ENCODE results near the gene CFD.
"Not testable (repeated sequence)": the region's sequence is repeated elsewhere in the genome, so short reads cannot be mapped to it uniquely, and the experiment has no call there.

CFD gene

DNA sequence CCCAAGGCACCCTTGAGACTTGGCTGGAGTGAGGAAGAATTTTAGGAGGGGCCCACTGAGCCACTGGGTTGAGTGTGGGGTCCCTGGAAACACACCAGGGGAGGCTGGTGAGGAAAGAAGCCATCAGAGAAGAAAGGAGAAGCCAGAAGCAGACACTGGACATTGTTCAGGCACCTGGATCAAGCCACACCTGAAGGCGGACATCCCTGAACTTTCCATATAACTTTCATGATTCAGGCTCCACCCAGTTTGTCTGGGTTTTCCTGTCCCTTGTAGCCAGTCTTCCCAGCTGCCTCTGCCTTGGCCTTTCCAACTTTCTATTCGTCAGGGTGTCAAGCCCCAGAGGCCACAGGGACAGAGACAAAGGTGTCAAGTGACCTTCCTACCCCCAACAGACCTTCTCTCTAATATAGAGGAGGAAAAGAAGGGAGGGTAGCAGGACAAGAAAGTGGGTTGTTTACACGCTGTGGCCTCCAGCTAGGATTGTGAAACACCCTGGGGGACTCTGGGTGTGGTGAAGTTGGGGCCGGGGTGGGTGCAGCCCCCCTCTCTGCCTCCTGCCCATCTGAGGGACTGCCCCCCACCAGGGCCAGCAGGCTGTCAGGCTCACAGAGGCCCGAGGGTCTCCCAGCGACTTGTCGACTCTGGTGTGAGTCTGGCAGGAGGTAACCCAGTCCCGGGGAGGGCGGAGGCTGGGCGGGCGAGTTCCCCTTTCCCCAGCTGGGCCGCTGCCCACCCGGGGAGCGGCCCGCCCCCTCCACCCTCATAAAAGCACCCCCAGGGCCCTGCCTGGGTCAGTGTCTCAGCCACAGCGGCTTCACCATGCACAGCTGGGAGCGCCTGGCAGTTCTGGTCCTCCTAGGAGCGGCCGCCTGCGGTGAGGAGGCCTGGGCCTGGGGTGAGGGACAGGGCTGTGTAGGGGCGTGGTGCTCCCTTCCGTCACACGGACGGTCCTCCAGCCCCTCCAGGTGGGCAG, at the start of gene CFD:
Gene CFD (plus strand): TSS at position 797 of the 976 bp plus-strand sequence. CDS start 26 bp downstream, at position 823.
- DNase-seq, result no peak

DNA sequence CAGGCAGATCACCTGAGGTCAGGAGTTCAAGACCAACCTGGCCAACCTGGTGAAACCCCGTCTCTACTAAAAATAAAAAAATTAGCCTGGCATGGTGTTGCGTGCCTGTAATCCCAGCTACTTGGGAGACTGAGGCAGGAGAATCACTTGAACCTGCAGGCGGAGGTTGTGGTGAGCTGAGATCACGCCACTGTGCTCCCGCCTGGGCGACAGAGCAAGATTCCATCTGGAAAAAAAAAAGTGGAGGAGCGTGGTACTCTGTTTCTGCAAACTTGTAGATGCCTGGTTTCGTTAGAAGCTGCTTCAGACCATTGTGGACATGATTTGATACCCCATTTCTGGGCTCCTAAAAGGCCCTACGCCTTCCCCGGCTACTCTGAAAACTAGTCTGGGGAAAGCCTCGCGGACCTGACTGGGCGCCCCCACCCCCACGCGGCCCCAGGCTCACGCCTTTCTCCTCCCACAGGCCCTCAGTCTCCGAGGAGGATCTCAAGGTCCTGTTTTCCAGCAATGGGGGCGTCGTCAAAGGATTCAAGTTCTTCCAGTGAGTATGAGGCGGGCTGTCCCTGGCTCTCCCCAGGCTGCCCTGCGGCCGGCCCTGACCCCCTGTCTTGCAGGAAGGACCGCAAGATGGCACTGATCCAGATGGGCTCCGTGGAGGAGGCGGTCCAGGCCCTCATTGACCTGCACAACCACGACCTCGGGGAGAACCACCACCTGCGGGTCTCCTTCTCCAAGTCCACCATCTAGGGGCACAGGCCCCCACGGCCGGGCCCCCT, 49.2 kb upstream of the CFD start:
- no peak for DNase-seq

DNA sequence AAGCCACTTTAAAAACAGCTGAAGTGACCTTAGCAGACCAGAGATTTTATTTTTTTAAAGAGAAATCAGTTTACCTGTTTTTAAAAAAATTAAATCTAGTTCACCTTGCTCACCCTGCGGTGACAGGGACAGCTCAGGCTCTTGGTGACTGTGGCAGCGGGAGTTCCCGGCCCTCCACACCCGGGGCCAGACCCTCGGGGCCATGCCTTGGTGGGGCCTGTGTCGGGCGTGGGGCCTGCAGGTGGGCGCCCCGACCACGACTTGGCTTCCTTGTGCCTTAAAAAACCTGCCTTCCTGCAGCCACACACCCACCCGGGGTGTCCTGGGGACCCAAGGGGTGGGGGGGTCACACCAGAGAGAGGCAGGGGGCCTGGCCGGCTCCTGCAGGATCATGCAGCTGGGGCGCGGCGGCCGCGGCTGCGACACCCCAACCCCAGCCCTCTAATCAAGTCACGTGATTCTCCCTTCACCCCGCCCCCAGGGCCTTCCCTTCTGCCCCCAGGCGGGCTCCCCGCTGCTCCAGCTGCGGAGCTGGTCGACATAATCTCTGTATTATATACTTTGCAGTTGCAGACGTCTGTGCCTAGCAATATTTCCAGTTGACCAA, 48.5 kb upstream of the CFD start:
- DNase-seq, result no peak

DNA sequence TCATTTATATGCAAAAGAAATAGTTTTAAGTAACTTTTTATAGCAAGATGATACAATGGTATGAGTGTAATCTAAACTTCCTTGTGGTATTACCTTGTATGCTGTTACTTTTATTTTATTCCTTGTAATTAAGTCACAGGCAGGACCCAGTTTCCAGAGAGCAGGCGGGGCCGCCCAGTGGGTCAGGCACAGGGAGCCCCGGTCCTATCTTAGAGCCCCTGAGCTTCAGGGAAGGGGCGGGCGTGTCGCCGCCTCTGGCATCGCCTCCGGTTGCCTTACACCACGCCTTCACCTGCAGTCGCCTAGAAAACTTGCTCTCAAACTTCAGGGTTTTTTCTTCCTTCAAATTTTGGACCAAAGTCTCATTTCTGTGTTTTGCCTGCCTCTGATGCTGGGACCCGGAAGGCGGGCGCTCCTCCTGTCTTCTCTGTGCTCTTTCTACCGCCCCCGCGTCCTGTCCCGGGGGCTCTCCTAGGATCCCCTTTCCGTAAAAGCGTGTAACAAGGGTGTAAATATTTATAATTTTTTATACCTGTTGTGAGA, 47.9 kb upstream of the CFD start:
- no peak for DNase-seq

DNA sequence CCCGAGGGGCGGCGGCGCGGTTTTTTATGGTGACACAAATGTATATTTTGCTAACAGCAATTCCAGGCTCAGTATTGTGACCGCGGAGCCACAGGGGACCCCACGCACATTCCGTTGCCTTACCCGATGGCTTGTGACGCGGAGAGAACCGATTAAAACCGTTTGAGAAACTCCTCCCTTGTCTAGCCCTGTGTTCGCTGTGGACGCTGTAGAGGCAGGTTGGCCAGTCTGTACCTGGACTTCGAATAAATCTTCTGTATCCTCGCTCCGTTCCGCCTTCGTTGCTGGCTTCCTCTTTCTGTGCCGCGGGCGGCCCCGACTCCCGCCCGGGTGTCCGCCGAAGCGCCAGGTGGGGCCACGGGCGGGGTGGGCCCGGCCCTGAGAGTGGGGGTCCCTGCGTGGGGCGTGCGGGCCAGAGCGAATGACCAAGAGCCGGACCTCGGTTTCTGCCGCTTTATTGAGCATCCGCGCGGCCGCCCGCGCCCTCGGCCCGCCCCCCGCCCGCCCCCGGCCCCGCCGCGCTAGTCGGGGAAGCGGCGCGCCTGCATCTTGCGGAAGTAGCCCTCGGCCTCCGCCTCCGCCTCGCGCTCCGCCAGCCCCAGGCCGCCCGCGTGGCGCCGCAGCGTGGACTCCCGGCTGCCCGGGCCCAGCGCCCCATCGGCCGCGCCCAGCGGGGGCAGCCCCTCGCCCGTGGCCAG, 47.3 kb upstream of the CFD start:
- DNase-seq, result no peak

DNA sequence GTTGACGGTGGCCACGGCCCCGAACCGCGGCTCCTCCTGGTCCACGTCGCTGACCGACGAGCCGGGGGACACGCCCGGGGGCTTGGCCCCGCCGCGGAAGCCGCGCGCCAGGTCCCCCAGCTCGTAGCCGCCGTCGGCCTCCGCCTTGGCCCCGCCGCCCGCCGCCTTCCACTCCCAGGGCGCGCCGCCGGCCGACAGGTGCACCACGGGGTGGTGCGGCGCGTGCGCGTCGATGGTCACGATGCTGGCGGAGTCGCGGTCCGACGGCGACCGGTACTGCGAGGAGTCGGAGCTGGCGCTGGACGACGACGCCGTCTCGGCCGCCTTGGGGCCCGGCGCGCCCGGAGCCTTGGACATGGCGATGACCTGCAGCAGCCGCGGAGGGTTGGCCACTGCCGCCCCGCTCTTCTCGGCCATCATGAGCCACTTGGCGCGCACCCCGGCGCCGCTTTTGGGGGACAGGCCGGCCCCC, 46.7 kb upstream of the CFD start:
- DNase-seq, result no peak

DNA sequence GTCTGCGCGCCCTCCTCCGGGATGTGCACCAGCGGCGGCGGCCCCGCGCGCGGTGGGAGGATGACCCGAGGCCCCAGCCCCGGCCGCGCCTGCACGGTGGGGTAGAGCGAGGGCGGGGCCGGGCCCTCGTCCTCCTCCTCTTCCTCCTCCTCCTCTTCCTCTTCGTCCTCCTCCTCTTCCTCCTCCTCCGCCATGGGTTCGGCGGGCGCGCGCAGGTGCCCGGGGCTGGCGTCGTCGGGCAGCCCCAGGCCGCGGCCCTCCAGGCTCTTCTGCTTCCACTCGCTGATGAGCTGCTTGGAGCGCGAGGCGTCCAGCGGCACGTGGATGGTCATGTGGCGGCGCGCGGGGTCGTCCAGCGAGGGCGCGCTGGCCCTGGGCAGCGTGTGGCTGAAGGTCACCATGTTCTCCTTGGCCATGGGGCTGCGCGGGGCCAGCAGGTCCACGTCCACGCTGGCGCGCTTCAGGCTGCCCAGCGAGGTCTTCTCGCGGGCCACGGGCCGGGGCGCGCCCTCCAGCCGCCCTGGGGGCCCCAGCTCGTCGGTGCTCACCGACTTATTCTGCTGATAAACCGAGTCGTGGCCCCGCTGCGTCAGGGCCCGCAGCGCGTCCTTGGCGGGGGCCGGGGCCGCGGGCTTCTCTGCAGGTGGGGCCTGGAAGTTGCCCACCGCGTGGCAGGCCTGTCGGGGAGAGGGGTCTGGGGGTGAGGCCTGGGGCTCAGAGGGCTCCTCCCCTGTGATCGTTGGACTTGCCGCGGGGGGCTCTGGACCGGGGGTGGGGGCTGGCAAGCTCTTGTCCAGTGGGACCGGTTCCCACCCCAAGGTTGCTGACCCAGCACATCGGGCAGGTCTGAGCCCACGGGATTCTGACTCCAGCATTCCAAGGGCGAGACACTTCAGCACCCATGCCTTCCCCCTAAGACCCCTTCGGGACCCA, 46.0 kb upstream of the CFD start:
- DNase-seq, result no peak

DNA sequence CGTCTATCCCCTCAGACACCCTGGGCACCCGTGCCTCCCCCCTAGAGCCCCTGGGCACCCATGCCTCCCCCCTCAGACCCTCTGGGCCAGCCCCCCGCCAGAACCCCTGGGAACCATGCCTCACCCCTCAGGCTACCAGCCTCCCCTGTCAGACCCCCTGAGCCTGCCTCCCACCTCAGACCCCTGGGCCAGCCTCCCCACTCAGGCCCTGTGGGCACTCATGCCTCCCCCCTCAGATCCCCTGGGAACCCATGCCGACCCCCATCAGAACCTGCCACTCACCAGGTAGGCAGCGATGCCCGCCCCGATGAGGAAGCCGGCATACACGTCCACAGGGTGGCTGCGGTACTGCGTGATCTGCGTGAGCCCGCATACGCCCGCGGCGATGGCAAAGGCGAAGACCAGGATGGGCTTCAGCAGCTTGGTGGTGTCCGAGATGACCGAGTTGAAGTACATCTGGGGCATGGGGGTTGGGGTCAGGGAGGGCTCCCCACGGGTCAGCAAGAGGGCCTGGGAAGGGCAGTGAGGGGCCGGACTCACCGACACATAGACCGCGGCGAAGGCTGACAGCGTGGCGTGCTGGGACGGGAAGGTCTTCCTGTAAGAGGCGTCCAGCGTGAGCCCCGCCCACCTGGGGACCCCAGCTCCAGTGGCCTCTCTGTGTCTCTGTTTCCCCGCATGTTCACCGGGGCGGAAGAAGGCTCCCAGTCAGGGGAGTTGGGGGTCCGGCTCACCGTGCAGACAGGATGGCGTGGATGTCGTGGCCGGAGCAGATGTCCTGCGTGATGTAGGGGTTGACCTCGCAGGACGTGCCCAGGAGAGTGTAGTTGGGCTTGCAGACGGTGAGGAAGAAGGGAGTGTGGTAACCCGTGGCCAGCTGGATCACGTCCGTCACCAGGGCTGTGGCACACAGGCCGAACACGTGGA, 45.0 kb upstream of the CFD start:
- no peak for DNase-seq

DNA sequence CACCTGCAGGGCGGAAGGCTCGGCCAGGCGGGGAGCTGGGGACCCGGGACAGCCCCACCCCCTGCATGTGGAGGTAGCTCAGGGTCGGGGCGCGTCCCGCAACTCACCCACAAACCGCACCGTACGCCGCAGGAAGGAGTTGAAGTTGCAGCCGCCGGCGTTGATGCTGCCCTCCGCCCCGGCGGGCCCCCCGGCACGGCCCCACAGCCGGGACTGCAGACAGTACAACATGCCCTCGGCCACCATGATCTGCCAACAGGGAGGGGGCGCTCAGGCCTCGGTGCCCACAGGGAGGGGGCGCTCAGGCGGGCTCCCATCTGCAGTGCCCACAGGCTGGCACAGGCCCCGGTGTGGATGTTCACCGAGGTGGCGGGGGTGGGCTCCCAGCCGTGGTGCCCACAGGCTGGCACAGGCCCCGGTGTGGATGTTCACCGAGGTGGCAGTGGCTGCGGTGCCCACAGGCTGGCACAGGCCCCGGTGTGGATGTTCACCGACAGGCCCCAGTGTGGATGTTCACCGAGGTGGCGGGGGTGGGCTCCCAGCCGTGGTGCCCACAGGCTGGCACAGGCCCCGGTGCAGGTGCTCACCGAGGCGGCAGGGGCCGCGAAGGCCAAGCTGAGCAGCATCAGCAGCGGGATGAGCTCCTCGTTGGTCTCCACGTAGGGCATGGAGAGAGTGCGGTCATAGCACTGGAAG, 44.2 kb upstream of the CFD start:
- DNase-seq, result no peak

DNA sequence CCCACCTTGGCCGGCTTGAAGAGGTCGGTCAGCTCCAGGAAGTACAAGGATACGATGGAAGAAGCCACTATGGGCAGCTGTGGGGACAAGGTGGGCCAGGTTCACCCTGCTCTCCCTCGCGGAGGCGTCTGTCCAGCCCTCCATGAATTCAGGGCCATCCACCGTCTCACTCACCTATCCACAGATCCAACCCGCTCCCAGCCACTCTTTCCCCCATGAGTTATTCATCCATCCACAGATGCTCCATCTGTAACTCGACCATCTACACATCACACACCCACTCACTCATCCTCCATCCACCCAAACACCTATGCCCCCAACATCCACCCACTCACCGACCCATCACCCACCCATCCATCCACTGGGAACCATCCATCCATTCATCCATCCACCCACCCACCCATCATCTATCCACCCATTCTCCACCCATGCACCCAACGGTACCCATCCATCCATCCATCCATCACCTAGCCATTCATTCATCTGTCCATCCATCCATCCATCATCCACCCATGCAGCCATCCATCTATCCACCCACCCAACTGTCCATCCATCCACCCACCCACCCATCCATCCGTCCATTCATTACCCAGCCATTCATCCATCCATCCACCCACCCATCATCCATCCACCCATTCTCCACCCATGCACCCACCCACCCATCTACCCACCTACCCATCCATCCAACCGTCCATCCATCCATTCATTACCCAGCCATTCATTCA, 43.5 kb upstream of the CFD start:
- DNase-seq, result no peak

DNA sequence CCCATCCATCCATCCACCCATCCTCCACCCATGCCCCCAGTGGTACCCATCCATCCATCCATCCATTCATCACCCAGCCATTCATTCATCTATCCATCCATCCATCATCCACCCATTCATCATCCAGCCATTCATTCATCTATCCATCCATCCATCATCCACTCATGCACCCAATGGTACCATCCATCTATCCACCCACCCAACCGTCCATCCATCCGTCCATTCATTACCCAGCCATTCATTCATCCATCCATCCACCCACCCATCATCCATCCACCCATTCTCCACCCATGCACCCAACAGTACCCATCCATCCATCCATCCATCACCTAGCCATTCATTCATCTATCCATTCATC, 43.0 kb upstream of the CFD start:
- DNase-seq, result no peak

DNA sequence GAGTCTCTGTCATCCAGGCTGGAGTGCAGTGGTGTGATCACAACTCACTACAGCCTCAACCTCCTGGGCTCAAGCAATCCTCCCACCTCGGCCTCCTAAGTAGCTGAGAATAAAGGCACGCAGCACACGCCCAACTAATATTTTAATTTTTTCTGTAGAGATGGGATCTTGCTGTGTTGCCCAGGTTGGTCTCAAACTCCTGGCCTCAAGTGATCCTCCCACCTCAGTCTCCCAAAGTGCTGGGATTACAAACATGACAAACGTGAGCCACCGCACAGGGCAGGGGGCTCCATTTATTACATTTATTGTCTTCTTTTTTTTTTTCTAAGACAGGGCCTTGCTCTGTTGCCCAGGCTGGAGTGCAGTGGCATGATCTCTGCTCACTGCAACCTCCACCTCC, 39.3 kb upstream of the CFD start:
- not testable (repeated sequence) for DNase-seq

DNA sequence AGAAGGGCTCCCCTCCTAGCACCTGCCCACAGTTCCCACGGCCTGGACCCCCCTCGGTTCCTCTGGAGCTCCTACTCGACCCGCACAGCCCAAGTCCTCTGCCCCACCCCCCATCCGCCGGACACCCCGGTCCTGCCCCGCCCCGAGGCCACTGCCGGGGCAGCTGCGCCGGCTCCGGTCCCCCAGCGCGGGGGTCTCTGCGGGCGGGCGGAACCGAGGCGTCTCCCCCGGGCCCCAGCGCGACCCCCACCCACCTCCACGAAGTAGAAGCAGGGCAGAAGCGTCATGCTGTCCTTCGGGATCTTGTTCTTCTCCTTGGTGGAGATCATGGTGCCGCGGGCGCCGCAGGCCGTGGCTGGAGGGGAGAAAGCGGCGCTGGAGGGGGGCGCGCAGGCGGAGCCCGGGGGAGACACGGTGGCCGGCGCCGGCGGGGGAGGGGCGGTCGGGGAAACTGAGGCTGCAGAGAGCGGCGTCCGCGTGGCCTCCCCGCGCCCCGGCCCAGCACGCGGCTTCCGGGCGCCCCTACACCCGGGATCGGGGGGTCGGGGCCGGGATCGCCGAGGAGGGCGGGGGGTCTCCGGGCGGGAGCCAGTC, 38.1 kb upstream of the CFD start:
- DNase-seq, result no peak

DNA sequence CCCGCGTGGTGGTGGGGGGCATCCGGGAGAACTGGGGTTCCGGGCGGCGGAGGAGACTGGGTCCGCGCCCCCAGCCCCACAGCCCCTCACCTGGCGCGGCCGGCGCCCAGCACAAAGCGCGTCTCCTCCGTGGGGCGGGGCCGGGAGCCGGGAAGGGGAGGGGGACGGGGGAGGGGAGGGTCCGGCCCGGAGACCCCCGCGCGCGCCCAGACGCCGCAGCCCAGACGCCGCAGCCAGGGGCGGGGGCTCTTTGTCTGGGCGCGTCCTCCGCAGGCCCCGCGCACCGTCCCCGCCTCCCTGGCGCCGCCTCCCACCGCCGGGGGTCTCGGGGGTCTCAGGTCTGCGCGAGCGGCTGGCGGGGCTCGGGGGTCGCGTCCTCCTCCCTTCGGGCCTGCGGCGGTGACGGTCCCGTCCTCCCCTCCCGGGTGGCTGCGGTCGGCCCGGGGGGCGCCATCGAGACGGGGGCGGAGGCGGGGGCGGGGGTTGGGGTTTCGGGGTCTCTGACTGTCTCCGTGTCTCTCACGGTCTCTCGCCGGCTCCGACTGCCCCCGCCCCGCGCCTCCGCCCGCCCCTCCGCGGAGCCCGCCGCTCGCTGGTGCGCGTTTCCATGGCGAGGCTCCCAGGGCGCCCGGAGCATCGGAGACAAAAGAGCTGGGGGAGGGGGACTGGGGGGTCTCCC, 37.5 kb upstream of the CFD start, which contains the start of gene PLPPR3:
Gene PLPPR3 (minus strand): TSS at position 131 of the 679 bp plus-strand sequence. CDS start 396 bp downstream, outside the sequence.
- DNase-seq, result no peak

DNA sequence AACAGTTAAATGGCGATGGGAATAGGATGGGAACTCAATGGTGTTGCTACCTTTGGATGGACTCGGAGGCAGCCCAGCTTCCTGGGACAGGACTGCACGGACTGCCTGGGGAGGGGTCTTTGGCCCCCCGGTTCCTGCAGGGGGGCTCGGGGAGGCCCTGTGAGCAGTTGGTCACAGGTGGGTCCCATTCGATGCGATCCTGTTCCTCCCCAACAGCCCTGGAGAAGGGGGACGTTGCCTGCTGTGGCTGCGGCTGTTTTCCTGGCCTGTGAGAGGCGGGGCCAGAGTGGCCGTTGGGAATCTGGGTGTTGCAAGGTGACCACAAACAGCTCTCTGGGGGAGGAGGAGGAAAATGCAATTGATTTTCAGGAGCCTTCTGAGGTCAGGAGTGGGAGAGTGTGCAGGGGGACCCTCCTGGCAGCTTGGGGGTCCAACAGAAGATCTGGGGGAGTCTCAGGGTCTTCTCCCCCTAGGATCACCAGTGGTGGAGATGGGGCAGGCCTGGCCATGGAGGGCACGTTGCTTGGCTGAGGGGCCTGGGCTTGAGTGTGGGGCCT, 35.8 kb upstream of the CFD start:
- no peak for DNase-seq

DNA sequence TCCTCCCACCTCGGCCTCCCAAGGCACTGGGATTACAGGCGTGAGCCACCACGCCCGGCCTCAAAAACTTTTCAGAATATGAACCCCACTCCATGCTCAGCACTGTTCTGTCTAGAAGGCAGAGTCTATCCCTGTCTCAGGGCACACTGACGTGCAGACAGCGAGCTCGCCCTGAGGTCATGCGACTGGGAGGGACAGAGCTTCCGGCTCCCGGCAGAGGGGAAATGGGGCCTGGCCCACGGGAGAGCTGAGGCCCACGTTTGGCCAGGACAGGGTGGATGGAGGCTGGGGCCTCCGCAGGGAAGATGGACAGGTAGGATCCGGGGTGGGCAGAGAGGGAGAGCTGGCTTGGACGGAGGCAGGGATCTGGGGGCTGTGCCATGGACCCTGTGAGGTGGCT, 34.6 kb upstream of the CFD start:
- DNase-seq, result no peak

DNA sequence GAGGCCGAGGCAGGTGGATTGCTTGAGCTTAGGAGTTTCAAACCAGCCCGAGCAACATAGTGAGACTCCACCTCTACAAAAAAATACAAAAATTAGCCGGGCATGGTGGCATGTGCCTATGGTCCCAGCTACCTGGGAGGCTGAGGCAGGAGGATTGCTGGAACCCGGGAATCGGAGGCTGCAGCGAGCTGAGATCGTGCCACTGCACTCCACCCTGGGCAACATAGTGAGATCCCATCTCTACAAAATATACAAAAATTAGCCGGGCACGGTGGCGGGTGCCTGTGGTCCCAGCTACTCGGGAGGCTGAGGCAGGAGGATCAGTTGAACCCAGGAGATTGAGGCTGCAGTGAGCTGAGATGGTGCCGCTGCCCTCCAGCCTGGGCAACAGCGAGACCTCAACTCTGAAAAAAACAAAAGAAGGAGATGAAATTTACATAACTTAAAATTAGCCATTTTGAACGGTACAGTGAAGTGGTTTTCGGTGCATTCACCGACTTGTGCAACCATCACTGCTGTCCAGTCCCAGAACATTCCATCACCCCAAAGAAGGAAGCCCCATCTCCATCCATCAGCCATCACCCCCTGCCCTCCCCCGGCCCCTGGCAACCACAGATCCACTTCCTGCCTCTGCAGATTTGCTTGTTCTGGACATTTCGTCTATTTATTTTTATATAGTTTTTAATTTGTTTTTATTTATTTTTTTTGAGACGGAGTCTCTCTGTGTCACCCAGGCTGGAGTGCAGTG, 33.4 kb upstream of the CFD start:
- DNase-seq, result no peak

Measured in NCI-H510A (cell line).